ENCODE data around the gene NFATC4. TPM values are rescaled to one million over a fixed set of nuclear protein-coding genes. Genes with fewer than 3 reads are reported as not detected.
A peak's percentile ranks its signal among the peaks of the same experiment; 100 is the strongest.

The NFATC4 gene
- total and polyA plus RNA-seq, 2 experiments from 2014 or later: 20.9 to 26.6 TPM

DNA sequence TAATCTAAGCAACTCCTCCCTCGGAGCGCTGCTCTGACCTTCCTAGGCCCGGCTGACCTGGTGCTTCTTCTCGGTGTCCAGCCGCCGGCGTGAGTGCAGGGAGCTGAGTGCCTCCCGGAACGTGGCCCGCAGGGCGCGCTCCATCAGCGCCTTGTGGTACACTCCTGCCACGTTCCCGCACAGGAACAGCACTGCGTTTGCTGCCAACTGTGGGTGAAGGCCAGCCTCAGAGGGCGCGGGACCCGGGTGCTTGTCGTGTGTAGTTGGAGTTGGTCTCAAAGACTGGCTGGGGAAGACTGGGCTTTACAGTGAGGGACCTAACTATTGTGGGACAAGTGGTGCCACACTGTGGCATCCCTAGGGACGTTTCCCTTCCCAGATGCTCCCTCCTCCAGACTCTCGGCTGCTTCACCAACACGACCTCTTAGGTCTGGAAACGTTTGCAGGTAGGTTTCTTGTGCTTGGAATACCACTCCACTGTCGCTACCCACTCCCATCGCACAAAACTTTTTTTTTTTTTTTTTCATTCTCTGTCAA, 36.2 kb upstream of the NFATC4 start:
- Histone ChIP-seq H3K27me3 (ENCODE audit: insufficient read depth) (peaks cover 78% of the 10 kb centered on the region), H3F3A (replicated peaks; ENCODE audit: low read depth) (0 out of 2 replicates have a peak, but pooled peaks cover 8% of the 10 kb centered on the region), H3K9me2 (ENCODE audit: insufficient read depth) (no peaks in the 10 kb centered on the region), H3K4me1 (ENCODE audit: insufficient read depth) (peaks cover 26% of the 10 kb centered on the region; the same call in 1 of the 2 replicates), H3K79me2 (replicated peaks; ENCODE audit: insufficient read depth) (no peaks in the 10 kb centered on the region), H2AFZ (peak overlapping the region; percentile 100), H3K4me3 (peak overlapping the region; percentile 80), H3K27ac (ENCODE audit: low read depth) (no peak overlapping the region), H4K20me1 (replicated peaks; ENCODE audit: insufficient read depth) (no peaks in the 10 kb centered on the region; the same call in 1 of the 2 replicates), H3K4me2 (peak overlapping the region; percentile 92), H3K36me3 (ENCODE audit: insufficient read depth) (no peaks in the 10 kb centered on the region)
- H3K36me3 Mint-ChIP-seq (ENCODE audit: low read depth): no peaks in the 10 kb centered on the region; the same call in 2 of the 3 replicates
- no peaks in the 10 kb centered on the region; the same call in 2 of the 3 replicates for H3K9me3 Mint-ChIP-seq
- TF ChIP-seq ZNF331 (CRISPR knock-in tag; IDR thresholded peaks at IDR 0.05; ENCODE audit: low read depth) (no peak), ETS1 (IDR thresholded peaks at IDR 0.05) (no peak), CTCF (conservative IDR thresholded peaks at IDR 0.05; ENCODE audit: low read depth in 2 of 2) (no peak), EZH2phosphoT487 (IDR thresholded peaks at IDR 0.05; ENCODE audit: unreplicated experiment) (no peak), EZH2 (IDR thresholded peaks at IDR 0.05; ENCODE audit: low read depth, unreplicated experiment) (no peak), REST (IDR thresholded peaks at IDR 0.05; ENCODE audit: unreplicated experiment) (no peak), JUNB (IDR thresholded peaks at IDR 0.05; ENCODE audit: unreplicated experiment) (no peak), ZNF114 (CRISPR knock-in tag; IDR thresholded peaks at IDR 0.05) (no peak), POLR2AphosphoS5 (IDR thresholded peaks at IDR 0.05; ENCODE audit: low read depth) (no peak), STAT1 (IDR thresholded peaks at IDR 0.05; ENCODE audit: unreplicated experiment) (no peak), CREB1 (CRISPR knock-in tag; IDR thresholded peaks at IDR 0.05; ENCODE audit: low read depth) (no peak), NANOG (IDR thresholded peaks at IDR 0.05; ENCODE audit: borderline replicate concordance) (no peak)
- TF ChIP-seq, protein P1, sequence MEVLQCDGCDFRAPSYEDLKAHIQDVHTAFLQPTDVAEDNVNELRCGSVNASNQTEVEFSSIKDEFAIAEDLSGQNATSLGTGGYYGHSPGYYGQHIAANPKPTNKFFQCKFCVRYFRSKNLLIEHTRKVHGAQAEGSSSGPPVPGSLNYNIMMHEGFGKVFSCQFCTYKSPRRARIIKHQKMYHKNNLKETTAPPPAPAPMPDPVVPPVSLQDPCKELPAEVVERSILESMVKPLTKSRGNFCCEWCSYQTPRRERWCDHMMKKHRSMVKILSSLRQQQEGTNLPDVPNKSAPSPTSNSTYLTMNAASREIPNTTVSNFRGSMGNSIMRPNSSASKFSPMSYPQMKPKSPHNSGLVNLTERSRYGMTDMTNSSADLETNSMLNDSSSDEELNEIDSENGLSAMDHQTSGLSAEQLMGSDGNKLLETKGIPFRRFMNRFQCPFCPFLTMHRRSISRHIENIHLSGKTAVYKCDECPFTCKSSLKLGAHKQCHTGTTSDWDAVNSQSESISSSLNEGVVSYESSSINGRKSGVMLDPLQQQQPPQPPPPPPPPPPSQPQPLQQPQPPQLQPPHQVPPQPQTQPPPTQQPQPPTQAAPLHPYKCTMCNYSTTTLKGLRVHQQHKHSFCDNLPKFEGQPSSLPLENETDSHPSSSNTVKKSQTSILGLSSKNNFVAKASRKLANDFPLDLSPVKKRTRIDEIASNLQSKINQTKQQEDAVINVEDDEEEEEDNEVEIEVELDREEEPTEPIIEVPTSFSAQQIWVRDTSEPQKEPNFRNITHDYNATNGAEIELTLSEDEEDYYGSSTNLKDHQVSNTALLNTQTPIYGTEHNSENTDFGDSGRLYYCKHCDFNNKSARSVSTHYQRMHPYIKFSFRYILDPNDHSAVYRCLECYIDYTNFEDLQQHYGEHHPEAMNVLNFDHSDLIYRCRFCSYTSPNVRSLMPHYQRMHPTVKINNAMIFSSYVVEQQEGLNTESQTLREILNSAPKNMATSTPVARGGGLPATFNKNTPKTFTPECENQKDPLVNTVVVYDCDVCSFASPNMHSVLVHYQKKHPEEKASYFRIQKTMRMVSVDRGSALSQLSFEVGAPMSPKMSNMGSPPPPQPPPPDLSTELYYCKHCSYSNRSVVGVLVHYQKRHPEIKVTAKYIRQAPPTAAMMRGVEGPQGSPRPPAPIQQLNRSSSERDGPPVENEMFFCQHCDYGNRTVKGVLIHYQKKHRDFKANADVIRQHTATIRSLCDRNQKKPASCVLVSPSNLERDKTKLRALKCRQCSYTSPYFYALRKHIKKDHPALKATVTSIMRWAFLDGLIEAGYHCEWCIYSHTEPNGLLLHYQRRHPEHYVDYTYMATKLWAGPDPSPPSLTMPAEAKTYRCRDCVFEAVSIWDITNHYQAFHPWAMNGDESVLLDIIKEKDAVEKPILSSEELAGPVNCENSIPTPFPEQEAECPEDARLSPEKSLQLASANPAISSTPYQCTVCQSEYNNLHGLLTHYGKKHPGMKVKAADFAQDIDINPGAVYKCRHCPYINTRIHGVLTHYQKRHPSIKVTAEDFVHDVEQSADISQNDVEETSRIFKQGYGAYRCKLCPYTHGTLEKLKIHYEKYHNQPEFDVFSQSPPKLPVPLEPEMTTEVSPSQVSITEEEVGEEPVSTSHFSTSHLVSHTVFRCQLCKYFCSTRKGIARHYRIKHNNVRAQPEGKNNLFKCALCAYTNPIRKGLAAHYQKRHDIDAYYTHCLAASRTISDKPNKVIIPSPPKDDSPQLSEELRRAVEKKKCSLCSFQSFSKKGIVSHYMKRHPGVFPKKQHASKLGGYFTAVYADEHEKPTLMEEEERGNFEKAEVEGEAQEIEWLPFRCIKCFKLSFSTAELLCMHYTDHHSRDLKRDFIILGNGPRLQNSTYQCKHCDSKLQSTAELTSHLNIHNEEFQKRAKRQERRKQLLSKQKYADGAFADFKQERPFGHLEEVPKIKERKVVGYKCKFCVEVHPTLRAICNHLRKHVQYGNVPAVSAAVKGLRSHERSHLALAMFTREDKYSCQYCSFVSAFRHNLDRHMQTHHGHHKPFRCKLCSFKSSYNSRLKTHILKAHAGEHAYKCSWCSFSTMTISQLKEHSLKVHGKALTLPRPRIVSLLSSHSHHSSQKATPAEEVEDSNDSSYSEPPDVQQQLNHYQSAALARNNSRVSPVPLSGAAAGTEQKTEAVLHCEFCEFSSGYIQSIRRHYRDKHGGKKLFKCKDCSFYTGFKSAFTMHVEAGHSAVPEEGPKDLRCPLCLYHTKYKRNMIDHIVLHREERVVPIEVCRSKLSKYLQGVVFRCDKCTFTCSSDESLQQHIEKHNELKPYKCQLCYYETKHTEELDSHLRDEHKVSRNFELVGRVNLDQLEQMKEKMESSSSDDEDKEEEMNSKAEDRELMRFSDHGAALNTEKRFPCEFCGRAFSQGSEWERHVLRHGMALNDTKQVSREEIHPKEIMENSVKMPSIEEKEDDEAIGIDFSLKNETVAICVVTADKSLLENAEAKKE (CRISPR knock-in tag; IDR thresholded peaks at IDR 0.05): no peak
- H3K4me1 Mint-ChIP-seq: peaks cover 23% of the 10 kb centered on the region
- peaks cover 73% of the 10 kb centered on the region for H3K27me3 Mint-ChIP-seq (ENCODE audit: insufficient read depth, low read depth, poor library complexity)
- no peak overlapping the region for H3K27ac Mint-ChIP-seq
- no peak for DNase-seq (ENCODE audit: low spot score)
- H3K4me3 Mint-ChIP-seq: peak overlapping the region; percentile 74
- ATAC-seq: peak; percentile 10

Data from GM23338 (cell line).